ENCODE data around the gene PLSCR3. TPM values are rescaled to one million over a fixed set of nuclear protein-coding genes. Genes with fewer than 3 reads are reported as not detected.

Gene PLSCR3
- total RNA-seq, 1 experiment from 2014 or later, result 31.5 TPM

GRCh38 chr17:7435676-7436555 is 41.6 kb upstream of the PLSCR3 start:
- no peaks in the 10 kb centered on the region for H3K79me1 ChIP-seq (ENCODE audit: insufficient read depth, low read depth, low read length, poor library complexity, severe bottlenecking)
- H3K4ac ChIP-seq (ENCODE audit: low read depth, low read length), result no peak overlapping the region
- no peak overlapping the region for H2BK12ac ChIP-seq (ENCODE audit: insufficient read length, low read depth, low read length)
- H3K9me3 ChIP-seq (ENCODE audit: control insufficient read depth, low read depth, low read length), result no peaks in the 10 kb centered on the region
- peak overlapping the region; percentile 30 for H3K18ac ChIP-seq (ENCODE audit: insufficient read length, low read depth, low read length)
- no peak overlapping the region for H2AK5ac ChIP-seq (ENCODE audit: insufficient read length, low read length)
- H3K27ac ChIP-seq (ENCODE audit: insufficient read length, low read depth, low read length), result peak overlapping the region; percentile 3
- DNase-seq, result peak; percentile 91
- H3K56ac ChIP-seq (ENCODE audit: insufficient read length, low read depth, low read length), result no peak overlapping the region
- H3K23me2 ChIP-seq (ENCODE audit: insufficient read length, low read depth, low read length, poor library complexity, severe bottlenecking), result peaks cover 33% of the 10 kb centered on the region
- H3K4me1 ChIP-seq (ENCODE audit: insufficient read depth, low read length), result no peaks in the 10 kb centered on the region
- peak overlapping the region; percentile 32; the same call in 1 of the 2 replicates for H3K14ac ChIP-seq (ENCODE audit: insufficient read depth, low read length)
- no peak overlapping the region for H4K5ac ChIP-seq (ENCODE audit: insufficient read length, low read depth, low read length)
- H2BK120ac ChIP-seq (ENCODE audit: low read depth, low read length, poor library complexity, severe bottlenecking), result no peak overlapping the region
- peak overlapping the region; percentile 60 for H3K4me2 ChIP-seq (ENCODE audit: insufficient read depth, insufficient read length, low read length)
- Mint-ChIP-seq H3K27me3 (ENCODE audit: low read depth) (peaks cover 24% of the 10 kb centered on the region), H3K4me3 (peak overlapping the region; percentile 77 to 89), H3K4me1 (peaks cover 22 to 23% of the 10 kb centered on the region in 2 experiments), H3K9me3 (no peaks in the 10 kb centered on the region), H3K36me3 (ENCODE audit: insufficient read depth in 1 of 3, low read depth in 3 of 3) (no peaks in the 10 kb centered on the region), H3K27ac (peak overlapping the region; percentile 85 to 98 (median 93); a peak in 6 of 7 replicates)
- H3K79me2 ChIP-seq (ENCODE audit: insufficient read depth, low read length), result no peaks in the 10 kb centered on the region
- H4K20me1 ChIP-seq (ENCODE audit: control insufficient read depth, insufficient read depth, insufficient read length), result no peaks in the 10 kb centered on the region
- no peak overlapping the region for H4K8ac ChIP-seq (replicated peaks; ENCODE audit: insufficient read length, low read depth, low read length)
- H3T11ph ChIP-seq (ENCODE audit: low read length), result no peak overlapping the region
- WGBS (ENCODE audit: extremely low coverage, insufficient read length, low lambda C conversion rate), result no CpG with 5 or more reads among the region's 49 CpGs
- H2BK15ac ChIP-seq (ENCODE audit: low read depth, low read length), result no peak overlapping the region
- H2AFZ ChIP-seq (ENCODE audit: low read length), result no peak overlapping the region
- no peak overlapping the region for H4K91ac ChIP-seq (ENCODE audit: insufficient read length, low read depth, low read length)
- peak overlapping the region; percentile 29 for H3K9ac ChIP-seq (ENCODE audit: extremely low read depth, insufficient read length, low read length)
- peak; percentile 29; the same call in 2 of the 3 replicates for TF ChIP-seq CTCF (conservative IDR thresholded peaks at IDR 0.05)
- no peak overlapping the region for H2BK20ac ChIP-seq (ENCODE audit: low read depth, low read length, poor library complexity, severe bottlenecking)
- H3K23ac ChIP-seq (ENCODE audit: insufficient read length, low read depth, low read length), result no peak overlapping the region
- no peak overlapping the region for H2BK5ac ChIP-seq (ENCODE audit: insufficient read length, low read length)
- peaks cover 7% of the 10 kb centered on the region for H3K27me3 ChIP-seq (ENCODE audit: insufficient read depth, low read length)

Measured in H9 (cell line).